Islet of Langerhans (tissue), 1 donor: ENCODE data around the gene WNK1.
"Not testable (repeated sequence)": the region's sequence is repeated elsewhere in the genome, so short reads cannot be mapped to it uniquely, and the experiment has no call there.

Source experiments
- FAIRE-seq: peaks from one replicate; lab custom pipeline; 2011; peaks lifted over from hg19 to GRCh38; lab: Jason Lieb, UNC

The WNK1 gene

GRCh38 chr12:779745-780734 lies 27.7 kb downstream of the WNK1 start:
- peak; percentile 41 for FAIRE-seq

- no peak for FAIRE-seq
These were observed 28.5 kb downstream of the WNK1 start for GRCh38 chr12:780750-781379.

- no peak for FAIRE-seq
These were observed 33.3 kb downstream of the WNK1 start for GRCh38 chr12:785706-786105.

- no peak for FAIRE-seq
These were observed 35.9 kb downstream of the WNK1 start for GRCh38 chr12:788288-788687.

- FAIRE-seq: peak; percentile 33
These were observed 36.4 kb downstream of the WNK1 start for GRCh38 chr12:788762-789161.

GRCh38 chr12:789852-790563 lies 37.6 kb downstream of the WNK1 start:
- no peak for FAIRE-seq

GRCh38 chr12:790608-791007 lies 38.2 kb downstream of the WNK1 start:
- no peak for FAIRE-seq

- peak; percentile 66 for FAIRE-seq
These were observed 40.7 kb downstream of the WNK1 start for GRCh38 chr12:793037-793436.

- peak; percentile 47 for FAIRE-seq
These were observed 41.3 kb downstream of the WNK1 start for GRCh38 chr12:793711-794110.

- FAIRE-seq: no peak
These were observed 42.9 kb downstream of the WNK1 start for GRCh38 chr12:795305-795704.

GRCh38 chr12:800401-800800 lies 48.0 kb downstream of the WNK1 start:
- peak; percentile 45 for FAIRE-seq

- FAIRE-seq: peak; percentile 95
These were observed 50.1 kb downstream of the WNK1 start for GRCh38 chr12:802242-803120.

GRCh38 chr12:805022-805632 lies 52.7 kb downstream of the WNK1 start:
- no peak for FAIRE-seq

GRCh38 chr12:806200-806791 lies 53.9 kb downstream of the WNK1 start:
- peak; percentile 5 for FAIRE-seq

GRCh38 chr12:807041-807735 lies 54.8 kb downstream of the WNK1 start:
- no peak for FAIRE-seq

- FAIRE-seq: no peak
These were observed 57.7 kb downstream of the WNK1 start for GRCh38 chr12:810116-810515.

- no peak for FAIRE-seq
These were observed 58.5 kb downstream of the WNK1 start for GRCh38 chr12:810671-811415.

- FAIRE-seq: no peak
These were observed 60.6 kb downstream of the WNK1 start for GRCh38 chr12:812950-813349.

GRCh38 chr12:817456-817855 lies 65.1 kb downstream of the WNK1 start:
- not testable (repeated sequence) for FAIRE-seq
